OCI-LY3 (cell line): ENCODE measurements around the gene HSPA8.

ENCODE experiments used
- CTCF ChIP-seq: fragments of 200-600, 300-600 bp; sonication (generic); IDR thresholded peaks from 2 replicates; pipeline ENCODE4 v1.5.1; 2014; ENCODE audit warnings: antibody characterized with exemption, low read length, low read depth
- EZH2phosphoT487 ChIP-seq: fragments of 200-600 bp; shearing (Covaris generic); IDR thresholded peaks from 2 replicates; pipeline ENCODE4 v1.6.1; 2018; ENCODE audit warnings: antibody characterized with exemption, mixed run types, low read depth

GRCh38 chr11:123062158-123062891 lies 389 bp upstream of the HSPA8 start:
- TF ChIP-seq CTCF (no peak), EZH2phosphoT487 (no peak)
